Kidney (tissue), 14 donors: ENCODE data around the gene OLIG3. TPM values are rescaled to one million over a fixed set of nuclear protein-coding genes. Genes with fewer than 3 reads are reported as not detected.

ENCODE experiments used
- DNase-seq, 5 donors: peaks; one replicate each; pipeline ENCODE4 v3.0.0-alpha.2; 2013 to 2020
- FAIRE-seq: peaks from 2 replicates; lab custom pipeline; 2012; peaks lifted over from hg19 to GRCh38; lab: Jason Lieb, UNC
- H3K27ac ChIP-seq, 2 donors: one replicate each; pipeline ENCODE4 v1.7.0; 2013; ENCODE audit warnings: low read depth in 2 of 2, low read length in 2 of 2, inconsistent platforms in 1 of 2
- H3K27me3 ChIP-seq: one replicate; pipeline ENCODE4 v1.7.1; 2013; ENCODE audit warnings: low read length, inconsistent platforms; ENCODE audit not compliant: control insufficient read depth, insufficient read depth
- H3K36me3 ChIP-seq, 3 donors: one replicate each; pipeline versions ENCODE4 v1.7.0 to v1.7.1; 2013; ENCODE audit warnings: low read length in 3 of 3, control low read depth in 1 of 3, inconsistent platforms in 1 of 3; ENCODE audit not compliant: insufficient read depth in 3 of 3, control insufficient read depth in 2 of 3
- H3K4me1 ChIP-seq, 3 donors: one replicate each; pipeline versions ENCODE4 v1.7.0 to v1.7.1; 2013; ENCODE audit warnings: low read length in 3 of 3, inconsistent platforms in 1 of 3, low read depth in 1 of 3; ENCODE audit not compliant: control insufficient read depth in 2 of 3, insufficient read depth in 2 of 3
- H3K4me3 ChIP-seq, 3 donors: one replicate each; pipeline versions ENCODE4 v1.7.0 to v1.8.1; 2013; ENCODE audit warnings: low read length in 3 of 3, control low read depth in 1 of 3, inconsistent platforms in 1 of 3
- H3K9ac ChIP-seq, 3 donors: one replicate each; pipeline versions ENCODE4 v1.7.0 to v1.7.1; 2013; ENCODE audit warnings: low read length in 3 of 3, control low read depth in 1 of 3, inconsistent platforms in 1 of 3
- H3K9me3 ChIP-seq, 3 donors: one replicate each; pipeline versions ENCODE4 v1.7.0 to v1.7.1; 2013; ENCODE audit warnings: low read length in 3 of 3, control low read depth in 1 of 3, inconsistent platforms in 1 of 3; ENCODE audit not compliant: control insufficient read depth in 2 of 3, insufficient read depth in 1 of 3
- CTCF ChIP-seq: IDR thresholded peaks from 3 replicates; pipeline ENCODE4 v1.5.1; 2012; ENCODE audit warnings: mild to moderate bottlenecking, moderate library complexity, borderline replicate concordance; ENCODE audit not compliant: insufficient read depth; ENCODE audit errors: extremely low read depth
- intact Hi-C: fragments of 100-400 bp; cut with DNase I; formaldehyde crosslinking; loops from one replicate; pipeline ENCODE4 v1.11.1; 2022
- polyA plus RNA-seq: library from polyadenylated mRNA; stranded (reverse); fragments of 350-450 nt; fragmentation: Illumina TruSeq; extraction: RNeasy Lipid Tissue Mini Kit (QIAGEN cat#74804); gene quantifications from one replicate; pipeline ENCODE4 v1.2.3, GENCODE V29; 2014; ENCODE audit warnings: low read depth, low replicate concordance; ENCODE audit not compliant: insufficient read depth
- total RNA-seq: library from RNA; stranded (reverse); fragmentation: NEBNext Ultra II Directional; extraction: Animal tissue kit (Norgen Biotek cat#: 25700); gene quantifications from one replicate; pipeline ENCODE4 v1.2.1, GENCODE V29; 2021
- donor health status: control.
- donor health status: control.
- donor health status: control.
- donor health status: control.
- donor health status: control.
- donor health status: DM: yes; HTN: yes; CAD: no.
- donor health status: Normal renal cell carcinoma (clear cell type).

The OLIG3 gene
- total and polyA plus RNA-seq, 2 donors from 2014 or later, result not detected

DNA sequence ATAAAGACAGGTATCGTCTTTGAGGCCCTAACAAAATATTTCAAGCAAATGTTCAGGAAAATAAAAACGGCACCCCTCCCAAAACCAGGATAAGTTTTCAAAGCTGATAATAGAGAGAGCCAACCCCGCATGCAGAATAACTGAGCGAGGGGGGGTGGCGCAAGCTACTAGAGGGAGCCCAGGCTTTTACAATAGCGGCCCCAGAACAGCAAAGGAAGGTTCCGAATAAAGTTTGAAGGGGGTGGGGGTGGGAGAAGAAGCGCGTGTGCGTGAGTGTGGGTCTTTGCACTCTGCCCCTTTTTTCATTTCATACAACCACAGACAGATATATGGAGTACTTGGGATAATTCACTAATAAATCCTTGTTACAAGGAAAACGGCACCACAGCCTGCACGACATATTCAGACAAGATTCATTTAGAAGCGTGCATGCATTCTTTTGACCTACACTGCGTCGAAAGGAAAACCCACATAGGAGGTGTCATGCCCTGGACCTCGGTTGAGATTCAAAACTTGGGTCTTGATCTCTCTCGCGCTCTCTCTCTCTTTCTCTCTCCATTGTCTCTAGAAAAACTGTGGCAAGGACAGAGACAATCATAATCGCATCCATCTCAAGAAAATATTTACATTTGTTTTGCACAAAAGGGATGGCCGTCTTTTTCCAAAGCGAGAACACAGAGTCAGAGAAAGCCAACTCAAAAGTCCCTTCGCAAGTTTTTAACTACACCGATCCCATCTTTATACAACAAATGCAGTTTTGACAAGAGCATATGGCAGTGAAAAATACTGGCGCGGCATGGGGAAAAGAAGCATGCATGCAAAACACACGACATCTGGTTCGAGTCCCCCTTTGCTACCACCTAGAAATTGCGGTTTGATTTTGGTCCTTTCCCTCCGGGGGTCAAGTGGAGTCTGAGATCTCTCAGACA, 1.6 kb downstream of the OLIG3 start:
- Histone ChIP-seq H3K36me3 (no peaks in the 10 kb centered on the region), H3K9ac (no peak overlapping the region), H3K27me3 (peaks cover 85% of the 10 kb centered on the region), H3K27ac (no peak overlapping the region), H3K4me3 (no peak overlapping the region), H3K9me3 (no peaks in the 10 kb centered on the region), H3K4me1 (peaks cover 0 to 8% (median under 1%) of the 10 kb centered on the region in 3 donors)
- no peak for TF ChIP-seq CTCF
- FAIRE-seq (no peak), DNase-seq (peak in 1 of 5 donors; percentile 41)
- intact Hi-C loops, result no loop called here

GRCh38 chr6:137491478-137491877, 2.7 kb downstream of the OLIG3 start:
- FAIRE-seq (no peak), DNase-seq (peak in 1 of 5 donors; percentile 22)
- Histone ChIP-seq H3K27me3 (peaks cover 89% of the 10 kb centered on the region), H3K36me3 (no peaks in the 10 kb centered on the region), H3K4me3 (no peak overlapping the region), H3K4me1 (peaks cover 0 to 2% (median 0%) of the 10 kb centered on the region in 3 donors), H3K27ac (no peak overlapping the region), H3K9ac (no peak overlapping the region), H3K9me3 (no peaks in the 10 kb centered on the region)
- TF ChIP-seq CTCF, result no peak
- intact Hi-C loops, result no loop called here

- Histone ChIP-seq H3K9me3 (no peaks in the 10 kb centered on the region), H3K27ac (no peak overlapping the region), H3K4me1 (peaks cover 0 to 2% (median 0%) of the 10 kb centered on the region in 3 donors), H3K9ac (no peak overlapping the region), H3K36me3 (no peaks in the 10 kb centered on the region), H3K4me3 (no peak overlapping the region), H3K27me3 (peaks cover 89% of the 10 kb centered on the region)
- intact Hi-C loops, result no loop called here
- DNase-seq (no peak), FAIRE-seq (no peak)
- no peak for TF ChIP-seq CTCF
Measured at GRCh38 chr6:137490961-137491360, 3.2 kb downstream of the OLIG3 start.
